Renal cortex interstitium (tissue), 11 donors: Measurements from ENCODE around the gene RHOG. TPM values are rescaled to one million over a fixed set of nuclear protein-coding genes. Genes with fewer than 3 reads are reported as not detected.
A peak's percentile ranks its signal among the peaks of the same experiment; 100 is the strongest.
"Not testable (repeated sequence)": the region's sequence is repeated elsewhere in the genome, so short reads cannot be mapped to it uniquely, and the experiment has no call there.

Experiments used
- DNase-seq, 11 donors: peaks; one replicate each; pipeline ENCODE4 v3.0.0-alpha.2; 2013; ENCODE audit warnings: low read depth in 9 of 11, low spot score in 4 of 11; ENCODE audit errors: extremely low read depth in 1 of 11
- polyA plus RNA-seq, 3 donors: library from polyadenylated mRNA; unstranded; fragments of 120-200 nt; gene quantifications; one replicate each; pipeline ENCODE4 v1.2.1, GENCODE V29; 2013; ENCODE audit not compliant: insufficient read length in 3 of 3

The RHOG gene
- polyA plus RNA-seq, 3 donors = 21.2 to 30.9 (median 21.4) TPM

GRCh38 chr11:3797329-3798090 lies 43.2 kb downstream of the RHOG start, which contains the start of gene NUP98:
Gene NUP98, minus strand, starts transcription at chr11:3797554. Its CDS starts 15,437 bp downstream, at chr11:3782117.
- peak; percentile 98 to 100 (median 100) for DNase-seq

GRCh38 chr11:3796801-3797328 lies 43.9 kb downstream of the RHOG start:
- peak in 4 of 11 donors; percentile 20 to 53 (median 32) for DNase-seq

DNA sequence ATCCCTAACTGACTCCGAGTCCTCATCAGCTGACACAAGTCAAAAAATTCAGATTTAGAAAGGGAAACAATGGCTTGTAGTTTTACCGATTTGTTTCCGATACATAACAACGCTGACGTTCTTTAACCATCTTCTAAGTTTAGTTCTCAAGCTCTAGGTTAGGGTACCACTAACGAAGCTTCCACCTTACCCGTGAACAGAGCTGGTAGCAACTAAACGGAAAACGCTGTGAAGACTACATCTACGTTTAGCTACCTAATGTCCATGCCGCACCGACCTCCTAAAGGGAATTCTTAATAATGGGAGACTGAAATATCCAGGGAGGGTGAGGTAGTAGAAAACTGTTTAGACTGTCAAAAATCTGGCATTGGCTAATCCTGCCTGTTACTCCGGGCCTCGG lies 44.4 kb downstream of the RHOG start:
- DNase-seq = no peak

DNA sequence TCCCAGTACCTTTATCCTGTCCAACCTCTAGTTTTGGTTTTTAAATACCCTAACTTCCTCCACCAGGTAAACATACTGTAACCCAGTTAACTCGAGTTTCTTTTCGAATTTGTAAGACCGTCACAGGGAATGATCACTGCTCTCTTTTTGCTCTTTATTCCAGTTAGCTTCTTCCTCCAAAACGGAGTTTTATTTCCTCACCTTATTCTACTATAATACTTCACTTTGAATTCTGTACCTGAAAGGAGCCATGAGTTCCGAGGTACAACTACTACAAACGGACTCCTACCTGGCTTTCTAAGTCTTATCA lies 44.8 kb downstream of the RHOG start:
- DNase-seq = no peak

- no peak for DNase-seq
These were observed 45.4 kb downstream of the RHOG start for GRCh38 chr11:3795131-3796001.

DNA sequence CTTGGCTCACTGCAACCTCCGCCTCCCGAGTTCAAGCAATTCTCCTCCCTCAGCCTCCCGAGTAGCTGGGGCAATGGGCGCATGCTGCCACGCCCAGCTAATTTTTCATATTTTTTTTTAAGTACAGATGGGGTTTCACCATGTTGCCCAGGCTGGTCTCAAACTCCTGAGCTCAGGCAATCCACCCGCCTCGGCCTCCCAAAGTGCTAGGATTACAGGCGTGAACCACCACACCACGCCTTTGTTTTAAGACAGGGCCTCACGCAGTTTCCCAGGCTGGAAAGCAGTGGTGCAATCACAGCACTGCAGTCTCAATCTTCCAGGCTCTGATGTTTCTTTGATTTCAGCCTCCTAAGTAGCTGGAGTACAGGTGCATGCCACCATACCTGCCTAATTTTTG lies 46.4 kb downstream of the RHOG start:
- DNase-seq = not testable (repeated sequence)

DNA sequence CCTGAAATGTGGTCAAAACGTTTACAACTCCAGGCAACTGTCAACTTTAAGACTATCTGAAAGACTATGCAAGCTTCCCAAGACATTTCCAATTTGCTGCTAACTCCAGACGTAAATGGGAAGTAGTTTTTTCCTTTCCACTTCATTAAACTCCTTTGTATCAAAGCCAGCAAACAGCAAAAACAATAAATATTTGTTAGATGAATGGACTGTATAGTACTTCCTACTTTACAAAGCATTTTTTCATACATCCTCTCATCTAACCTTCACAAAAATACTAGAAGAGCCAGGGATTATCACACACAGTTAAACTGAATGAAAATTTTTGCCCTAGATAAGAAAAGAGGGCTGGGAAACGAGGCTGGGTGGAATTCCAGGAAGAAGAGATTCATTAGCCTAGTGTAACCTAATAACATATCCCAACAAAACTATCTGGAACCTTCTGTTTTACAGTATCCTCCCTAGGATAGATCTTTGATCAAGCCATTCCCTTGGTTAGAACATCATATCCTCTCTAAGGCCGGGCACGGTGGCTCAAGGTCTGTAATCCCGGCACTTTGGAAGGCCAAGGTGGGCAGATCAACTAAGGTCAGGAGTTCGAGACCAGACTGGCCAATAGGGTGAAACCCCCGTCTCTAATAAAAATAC lies 53.9 kb downstream of the RHOG start:
- no peak for DNase-seq

- DNase-seq = no peak
These were observed 57.1 kb downstream of the RHOG start for GRCh38 chr11:3783611-3784010.

GRCh38 chr11:3782963-3783362 lies 57.8 kb downstream of the RHOG start:
- no peak for DNase-seq

GRCh38 chr11:3781423-3781822 lies 59.3 kb downstream of the RHOG start:
- DNase-seq = no peak

Other genes with a start within 250 kb of the RHOG start
- gene ART5, start 199.0 kb downstream of the RHOG start, polyA plus RNA-seq = 1 to 10 TPM; 3.4 to 5.7 (median 4.8) TPM
- under 1 TPM in 1 of 3 donors, not detected in 2; 0.19 TPM for gene ART1, start 195.8 kb downstream of the RHOG start, polyA plus RNA-seq
- 1 to 10 TPM; 1.3 to 3.0 (median 1.6) TPM for gene CHRNA10, start 169.6 kb downstream of the RHOG start, polyA plus RNA-seq
- 10 to 100 TPM; 59.2 to 78.2 (median 64.6) TPM for gene NUP98, start 43.4 kb downstream of the RHOG start, polyA plus RNA-seq
- 10 to 100 TPM; 40.6 to 56.9 (median 40.7) TPM for gene PGAP2, start 32.4 kb downstream of the RHOG start, polyA plus RNA-seq
- gene STIM1, start 14.7 kb upstream of the RHOG start, polyA plus RNA-seq = 10 to 100 TPM; 35.1 to 39.6 (median 36.6) TPM